ENCODE results near the gene CIROP.

CIROP gene

GRCh38 chr14:23071244-23071920 is 33.4 kb downstream of the CIROP start:
- TF ChIP-seq CTCF (IDR thresholded peaks at IDR 0.05; ENCODE audit: borderline replicate concordance, insufficient read depth, low read depth, low read length): no peak
- H3K4me3 ChIP-seq (ENCODE audit: low read depth, low read length): peak overlapping the region; percentile 50

- H3K4me3 ChIP-seq (ENCODE audit: low read depth, low read length): peak overlapping the region; percentile 50
- no peak for TF ChIP-seq CTCF (IDR thresholded peaks at IDR 0.05; ENCODE audit: borderline replicate concordance, insufficient read depth, low read depth, low read length)
Observed at GRCh38 chr14:23070262-23071129, 34.3 kb downstream of the CIROP start.

GRCh38 chr14:23069413-23069806 is 35.4 kb downstream of the CIROP start:
- no peak overlapping the region for H3K4me3 ChIP-seq (ENCODE audit: low read depth, low read length)
- TF ChIP-seq CTCF (IDR thresholded peaks at IDR 0.05; ENCODE audit: borderline replicate concordance, insufficient read depth, low read depth, low read length): no peak

GRCh38 chr14:23068789-23069412 is 35.9 kb downstream of the CIROP start:
- peak; percentile 92 for TF ChIP-seq CTCF (IDR thresholded peaks at IDR 0.05; ENCODE audit: borderline replicate concordance, insufficient read depth, low read depth, low read length)
- no peak overlapping the region for H3K4me3 ChIP-seq (ENCODE audit: low read depth, low read length)

GRCh38 chr14:23067847-23068788 is 36.7 kb downstream of the CIROP start:
- TF ChIP-seq CTCF (IDR thresholded peaks at IDR 0.05; ENCODE audit: borderline replicate concordance, insufficient read depth, low read depth, low read length): no peak
- H3K4me3 ChIP-seq (ENCODE audit: low read depth, low read length): no peak overlapping the region

- no peak for TF ChIP-seq CTCF (IDR thresholded peaks at IDR 0.05; ENCODE audit: borderline replicate concordance, insufficient read depth, low read depth, low read length)
- H3K4me3 ChIP-seq (ENCODE audit: low read depth, low read length): no peak overlapping the region
Observed at GRCh38 chr14:23066855-23067744, 37.7 kb downstream of the CIROP start.

Measured in GM12875 (cell line).